ENCODE data around the gene MCAM. TPM values are rescaled to one million over a fixed set of nuclear protein-coding genes. Genes with fewer than 3 reads are reported as not detected.

The MCAM gene
- total RNA-seq, 1 donor: 11.2 TPM

- Histone ChIP-seq H3K36me3 (ENCODE audit: insufficient read depth, low read length) (peaks cover 33% of the 10 kb centered on the region), H3K27ac (ENCODE audit: low read depth, low read length) (no peak overlapping the region), H3K27me3 (ENCODE audit: insufficient read depth, low read length) (no peaks in the 10 kb centered on the region), H3K9me3 (ENCODE audit: low read depth, low read length) (peaks cover 2% of the 10 kb centered on the region), H4K20me1 (ENCODE audit: insufficient read depth, low read length) (no peaks in the 10 kb centered on the region), H3K4me3 (ENCODE audit: insufficient read depth, low read length) (no peak overlapping the region), H3K79me2 (ENCODE audit: insufficient read depth, low read length) (no peaks in the 10 kb centered on the region), H3K4me2 (ENCODE audit: insufficient read depth, low read length) (no peak overlapping the region), H3K4me1 (ENCODE audit: insufficient read depth, low read length) (no peaks in the 10 kb centered on the region), H2AFZ (ENCODE audit: low read length) (no peak overlapping the region)
- TF ChIP-seq, protein P1, sequence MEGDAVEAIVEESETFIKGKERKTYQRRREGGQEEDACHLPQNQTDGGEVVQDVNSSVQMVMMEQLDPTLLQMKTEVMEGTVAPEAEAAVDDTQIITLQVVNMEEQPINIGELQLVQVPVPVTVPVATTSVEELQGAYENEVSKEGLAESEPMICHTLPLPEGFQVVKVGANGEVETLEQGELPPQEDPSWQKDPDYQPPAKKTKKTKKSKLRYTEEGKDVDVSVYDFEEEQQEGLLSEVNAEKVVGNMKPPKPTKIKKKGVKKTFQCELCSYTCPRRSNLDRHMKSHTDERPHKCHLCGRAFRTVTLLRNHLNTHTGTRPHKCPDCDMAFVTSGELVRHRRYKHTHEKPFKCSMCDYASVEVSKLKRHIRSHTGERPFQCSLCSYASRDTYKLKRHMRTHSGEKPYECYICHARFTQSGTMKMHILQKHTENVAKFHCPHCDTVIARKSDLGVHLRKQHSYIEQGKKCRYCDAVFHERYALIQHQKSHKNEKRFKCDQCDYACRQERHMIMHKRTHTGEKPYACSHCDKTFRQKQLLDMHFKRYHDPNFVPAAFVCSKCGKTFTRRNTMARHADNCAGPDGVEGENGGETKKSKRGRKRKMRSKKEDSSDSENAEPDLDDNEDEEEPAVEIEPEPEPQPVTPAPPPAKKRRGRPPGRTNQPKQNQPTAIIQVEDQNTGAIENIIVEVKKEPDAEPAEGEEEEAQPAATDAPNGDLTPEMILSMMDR (IDR thresholded peaks at IDR 0.05; ENCODE audit: extremely low read depth, low read depth, low read length): no peak
- DNase-seq (ENCODE audit: insufficient read length, low spot score, missing footprints): no peak
These were observed 28.7 kb downstream of the MCAM start for GRCh38 chr11:119288219-119288618.

GRCh38 chr11:119285431-119285830, 31.5 kb downstream of the MCAM start:
- H3K4me3 ChIP-seq (ENCODE audit: insufficient read depth, low read length): no peak overlapping the region
- no peaks in the 10 kb centered on the region for H4K20me1 ChIP-seq (ENCODE audit: insufficient read depth, low read length)
- TF ChIP-seq, protein P1 (IDR thresholded peaks at IDR 0.05; ENCODE audit: extremely low read depth, low read depth, low read length): no peak
- H2AFZ ChIP-seq (ENCODE audit: low read length): no peak overlapping the region
- no peaks in the 10 kb centered on the region for H3K4me1 ChIP-seq (ENCODE audit: insufficient read depth, low read length)
- no peaks in the 10 kb centered on the region for H3K27me3 ChIP-seq (ENCODE audit: insufficient read depth, low read length)
- DNase-seq (ENCODE audit: insufficient read length, low spot score, missing footprints): no peak
- no peaks in the 10 kb centered on the region for H3K9me3 ChIP-seq (ENCODE audit: low read depth, low read length)
- H3K36me3 ChIP-seq (ENCODE audit: insufficient read depth, low read length): peaks cover 26% of the 10 kb centered on the region
- no peak overlapping the region for H3K4me2 ChIP-seq (ENCODE audit: insufficient read depth, low read length)
- no peaks in the 10 kb centered on the region for H3K79me2 ChIP-seq (ENCODE audit: insufficient read depth, low read length)
- no peak overlapping the region for H3K27ac ChIP-seq (ENCODE audit: low read depth, low read length)

DNA sequence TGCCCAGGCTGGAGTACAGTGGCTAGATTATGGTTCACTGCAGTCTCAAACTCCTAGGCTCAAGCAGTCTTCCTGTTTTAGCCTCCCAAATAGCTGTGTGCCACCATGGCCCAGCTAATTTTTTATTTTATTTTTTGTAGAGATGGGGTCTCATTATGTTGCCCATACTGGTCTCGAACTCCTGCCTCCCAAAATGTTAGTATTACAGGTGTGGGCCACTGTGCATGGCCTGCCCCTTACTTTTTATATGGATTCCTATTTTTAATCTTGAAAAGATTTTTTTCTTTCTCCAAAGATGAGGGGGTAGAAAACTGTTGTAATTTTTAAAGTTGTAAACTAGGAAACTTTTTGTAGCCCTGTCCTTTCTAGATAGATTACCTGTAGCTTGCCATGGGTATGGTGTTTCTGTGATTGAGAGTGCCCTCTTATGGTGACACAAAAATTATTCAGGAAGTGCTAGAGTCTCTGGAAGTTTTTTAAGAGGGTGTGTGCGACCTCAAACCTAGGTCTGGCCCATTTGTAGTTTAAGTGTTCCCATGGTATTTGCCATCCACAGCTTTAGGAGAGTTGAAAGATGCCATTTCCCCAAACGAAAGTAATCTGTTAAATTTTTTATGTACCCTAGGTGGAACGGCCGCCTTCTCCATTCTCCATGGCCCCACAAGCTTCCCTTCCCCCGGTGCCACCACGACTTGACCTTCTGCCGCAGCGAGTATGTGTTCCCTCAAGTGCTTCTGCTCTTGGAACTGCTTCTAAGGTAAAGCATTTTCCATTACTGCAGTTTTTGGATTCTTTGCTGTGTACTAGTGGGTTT, 32.4 kb downstream of the MCAM start:
- TF ChIP-seq, protein P1 (IDR thresholded peaks at IDR 0.05; ENCODE audit: extremely low read depth, low read depth, low read length): peak; percentile 49
- no peak for DNase-seq (ENCODE audit: insufficient read length, low spot score, missing footprints)
- H2AFZ ChIP-seq (ENCODE audit: low read length): no peak overlapping the region

DNA sequence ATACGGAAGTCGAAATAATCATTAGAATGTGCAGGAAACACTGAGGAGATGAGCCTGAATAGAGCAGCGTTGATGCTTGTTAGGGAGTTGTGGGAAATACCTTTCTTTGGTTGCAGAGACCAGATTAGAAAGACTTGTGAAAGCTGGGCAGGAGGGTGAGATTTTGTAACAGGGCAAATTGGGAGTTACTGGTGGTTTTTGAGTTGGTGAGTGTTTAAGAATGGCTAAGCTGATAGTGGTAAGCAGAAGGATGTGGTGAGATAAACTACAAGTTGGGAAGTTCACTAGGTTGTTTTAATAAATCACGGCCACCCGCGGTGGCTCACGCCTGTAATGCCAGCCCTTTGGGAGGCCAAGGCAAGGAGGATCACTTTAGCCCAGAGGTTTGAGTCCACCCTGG, 34.4 kb downstream of the MCAM start:
- no peaks in the 10 kb centered on the region for H3K79me2 ChIP-seq (ENCODE audit: insufficient read depth, low read length)
- H3K36me3 ChIP-seq (ENCODE audit: insufficient read depth, low read length): peaks cover 40% of the 10 kb centered on the region
- H3K4me3 ChIP-seq (ENCODE audit: insufficient read depth, low read length): no peak overlapping the region
- no peaks in the 10 kb centered on the region for H3K27me3 ChIP-seq (ENCODE audit: insufficient read depth, low read length)
- no peaks in the 10 kb centered on the region for H3K4me1 ChIP-seq (ENCODE audit: insufficient read depth, low read length)
- H3K4me2 ChIP-seq (ENCODE audit: insufficient read depth, low read length): no peak overlapping the region
- H2AFZ ChIP-seq (ENCODE audit: low read length): no peak overlapping the region
- DNase-seq (ENCODE audit: insufficient read length, low spot score, missing footprints): no peak
- no peak overlapping the region for H3K27ac ChIP-seq (ENCODE audit: low read depth, low read length)
- no peaks in the 10 kb centered on the region for H4K20me1 ChIP-seq (ENCODE audit: insufficient read depth, low read length)
- TF ChIP-seq, protein P1 (IDR thresholded peaks at IDR 0.05; ENCODE audit: extremely low read depth, low read depth, low read length): no peak
- H3K9me3 ChIP-seq (ENCODE audit: low read depth, low read length): no peaks in the 10 kb centered on the region

More for the DNA sequence above, 32.4 kb downstream of the MCAM start:
- H3K36me3 ChIP-seq (ENCODE audit: insufficient read depth, low read length): peaks cover 26% of the 10 kb centered on the region
- no peak overlapping the region for H3K4me3 ChIP-seq (ENCODE audit: insufficient read depth, low read length)
- H3K4me1 ChIP-seq (ENCODE audit: insufficient read depth, low read length): no peaks in the 10 kb centered on the region
- no peaks in the 10 kb centered on the region for H3K9me3 ChIP-seq (ENCODE audit: low read depth, low read length)
- H4K20me1 ChIP-seq (ENCODE audit: insufficient read depth, low read length): no peaks in the 10 kb centered on the region
- no peaks in the 10 kb centered on the region for H3K79me2 ChIP-seq (ENCODE audit: insufficient read depth, low read length)
- no peak overlapping the region for H3K27ac ChIP-seq (ENCODE audit: low read depth, low read length)
- no peak overlapping the region for H3K4me2 ChIP-seq (ENCODE audit: insufficient read depth, low read length)
- H3K27me3 ChIP-seq (ENCODE audit: insufficient read depth, low read length): no peaks in the 10 kb centered on the region

All from osteoblast (primary cell).